Measurements from ENCODE around the gene CRCP.

DNA sequence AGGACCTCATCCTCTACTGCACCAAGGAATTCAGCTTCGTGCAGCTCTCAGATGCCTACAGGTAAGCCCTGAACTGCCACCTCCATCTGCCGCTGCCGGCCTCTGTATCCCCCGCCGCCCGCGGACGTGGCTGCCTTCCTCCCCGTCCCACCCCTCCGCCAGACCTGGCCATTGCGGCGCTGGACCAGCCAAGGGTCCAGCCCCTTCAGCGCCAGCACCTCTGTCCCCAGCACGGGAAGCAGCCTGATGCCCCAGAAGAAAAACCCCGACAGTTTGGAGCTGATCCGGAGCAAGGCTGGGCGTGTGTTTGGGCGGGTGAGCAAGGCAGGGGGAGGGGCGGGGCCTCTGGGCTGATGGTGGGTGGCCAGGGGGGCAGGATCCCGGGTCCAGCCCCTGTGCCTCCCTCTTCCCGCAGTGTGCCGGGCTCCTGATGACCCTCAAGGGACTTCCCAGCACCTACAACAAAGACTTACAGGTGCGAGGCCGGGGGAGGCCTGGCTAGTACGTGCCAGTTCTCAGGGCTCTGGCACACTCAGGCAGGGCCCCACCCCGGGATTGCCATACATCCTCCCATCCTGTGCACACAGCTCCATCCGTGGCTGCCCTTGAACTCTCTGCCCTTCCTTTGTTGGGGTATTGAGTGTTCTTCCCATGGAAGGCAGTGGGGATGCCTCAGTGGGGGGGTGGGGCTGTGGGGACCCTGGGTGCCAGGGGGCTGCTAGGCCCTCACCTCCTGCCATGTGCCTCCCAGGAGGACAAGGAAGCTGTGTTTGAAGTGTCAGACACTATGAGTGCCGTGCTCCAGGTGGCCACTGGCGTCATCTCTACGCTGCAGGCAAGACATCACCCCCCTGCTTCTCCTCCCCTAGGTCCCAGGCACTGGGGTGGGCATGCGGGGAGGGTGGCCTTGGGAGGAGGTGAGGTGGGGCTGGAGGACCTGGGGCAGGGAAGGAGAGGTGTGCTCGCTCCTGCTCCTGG, 25.5 kb upstream of the CRCP start:
- TF ChIP-seq POLR2AphosphoS5 (IDR thresholded peaks at IDR 0.05) (no peak), POLR2A (IDR thresholded peaks at IDR 0.05) (no peak), EP300 (IDR thresholded peaks at IDR 0.05) (no peak)
- TF ChIP-seq, protein P1, sequence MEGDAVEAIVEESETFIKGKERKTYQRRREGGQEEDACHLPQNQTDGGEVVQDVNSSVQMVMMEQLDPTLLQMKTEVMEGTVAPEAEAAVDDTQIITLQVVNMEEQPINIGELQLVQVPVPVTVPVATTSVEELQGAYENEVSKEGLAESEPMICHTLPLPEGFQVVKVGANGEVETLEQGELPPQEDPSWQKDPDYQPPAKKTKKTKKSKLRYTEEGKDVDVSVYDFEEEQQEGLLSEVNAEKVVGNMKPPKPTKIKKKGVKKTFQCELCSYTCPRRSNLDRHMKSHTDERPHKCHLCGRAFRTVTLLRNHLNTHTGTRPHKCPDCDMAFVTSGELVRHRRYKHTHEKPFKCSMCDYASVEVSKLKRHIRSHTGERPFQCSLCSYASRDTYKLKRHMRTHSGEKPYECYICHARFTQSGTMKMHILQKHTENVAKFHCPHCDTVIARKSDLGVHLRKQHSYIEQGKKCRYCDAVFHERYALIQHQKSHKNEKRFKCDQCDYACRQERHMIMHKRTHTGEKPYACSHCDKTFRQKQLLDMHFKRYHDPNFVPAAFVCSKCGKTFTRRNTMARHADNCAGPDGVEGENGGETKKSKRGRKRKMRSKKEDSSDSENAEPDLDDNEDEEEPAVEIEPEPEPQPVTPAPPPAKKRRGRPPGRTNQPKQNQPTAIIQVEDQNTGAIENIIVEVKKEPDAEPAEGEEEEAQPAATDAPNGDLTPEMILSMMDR (IDR thresholded peaks at IDR 0.05), result no peak

All from stomach (tissue), 4 donors.